CD1c-positive myeloid dendritic cell (primary cell): ENCODE results near the gene PCBP3.
"Not testable (repeated sequence)": the region's sequence is repeated elsewhere in the genome, so short reads cannot be mapped to it uniquely, and the experiment has no call there.

Source experiments
- DNase-seq: peaks from one replicate; pipeline ENCODE4 v3.0.0-alpha.2; 2016; ENCODE audit errors: extremely low spot score

The PCBP3 gene

DNA sequence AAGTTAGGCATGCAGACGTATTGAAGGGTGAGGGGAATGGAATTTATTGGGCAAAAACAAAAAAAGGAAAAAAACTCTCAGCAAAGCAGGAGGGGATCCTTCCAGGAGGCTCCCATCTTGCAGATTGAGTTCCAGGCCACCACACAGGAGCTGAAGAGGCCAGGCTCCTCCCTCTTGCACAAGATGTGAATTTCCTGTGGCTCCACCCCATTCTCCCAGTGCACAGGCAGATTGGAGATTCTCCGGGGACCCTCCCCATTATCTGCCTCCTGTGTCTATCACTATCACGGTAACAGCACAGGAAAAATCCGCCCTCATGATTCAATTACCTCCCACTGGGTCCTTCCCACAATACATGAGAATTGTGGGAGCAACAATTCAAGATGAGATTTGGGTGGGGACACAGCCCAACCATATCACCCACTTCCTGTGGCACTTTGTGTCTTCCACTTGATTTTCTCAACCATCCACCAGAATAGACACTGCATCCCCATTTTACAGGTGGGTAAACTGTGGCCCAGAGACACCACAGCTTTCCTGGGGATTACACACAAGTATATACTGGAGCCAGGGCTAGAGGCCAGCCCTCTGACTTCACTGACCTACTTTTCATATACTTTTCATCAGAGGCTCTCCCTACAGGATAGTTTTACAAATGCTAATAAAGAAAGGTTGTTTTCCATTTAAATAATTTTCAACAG is 319.2 kb downstream of the PCBP3 start:
- DNase-seq = no peak

GRCh38 chr21:45963232-45963570 is 319.7 kb downstream of the PCBP3 start:
- DNase-seq = no peak

DNA sequence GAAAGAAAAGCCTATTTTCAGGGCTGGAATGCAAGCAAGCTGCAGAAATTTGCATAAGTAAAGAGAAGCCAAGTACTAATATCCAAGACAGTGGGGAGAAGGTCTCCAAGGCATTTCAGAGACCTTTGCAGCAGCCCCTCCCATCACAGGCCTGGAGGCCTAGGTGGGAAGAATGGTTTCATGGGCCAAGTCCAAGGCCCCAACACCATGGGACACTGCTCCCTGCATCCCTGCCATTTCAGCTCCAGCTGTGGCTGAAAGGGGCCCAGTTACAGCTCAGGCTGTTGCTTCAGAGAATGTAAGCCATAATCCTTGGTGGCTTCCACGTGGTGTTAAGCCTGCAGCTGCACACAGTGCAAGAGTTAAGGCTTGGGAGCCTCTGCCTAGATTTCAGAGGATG is 321.1 kb downstream of the PCBP3 start:
- DNase-seq = no peak

GRCh38 chr21:45965084-45965809 is 321.7 kb downstream of the PCBP3 start:
- no peak for DNase-seq

- no peak for DNase-seq
Measured at GRCh38 chr21:45966791-45967394, 323.4 kb downstream of the PCBP3 start.

GRCh38 chr21:45969921-45970673 is 326.6 kb downstream of the PCBP3 start:
- no peak for DNase-seq

DNA sequence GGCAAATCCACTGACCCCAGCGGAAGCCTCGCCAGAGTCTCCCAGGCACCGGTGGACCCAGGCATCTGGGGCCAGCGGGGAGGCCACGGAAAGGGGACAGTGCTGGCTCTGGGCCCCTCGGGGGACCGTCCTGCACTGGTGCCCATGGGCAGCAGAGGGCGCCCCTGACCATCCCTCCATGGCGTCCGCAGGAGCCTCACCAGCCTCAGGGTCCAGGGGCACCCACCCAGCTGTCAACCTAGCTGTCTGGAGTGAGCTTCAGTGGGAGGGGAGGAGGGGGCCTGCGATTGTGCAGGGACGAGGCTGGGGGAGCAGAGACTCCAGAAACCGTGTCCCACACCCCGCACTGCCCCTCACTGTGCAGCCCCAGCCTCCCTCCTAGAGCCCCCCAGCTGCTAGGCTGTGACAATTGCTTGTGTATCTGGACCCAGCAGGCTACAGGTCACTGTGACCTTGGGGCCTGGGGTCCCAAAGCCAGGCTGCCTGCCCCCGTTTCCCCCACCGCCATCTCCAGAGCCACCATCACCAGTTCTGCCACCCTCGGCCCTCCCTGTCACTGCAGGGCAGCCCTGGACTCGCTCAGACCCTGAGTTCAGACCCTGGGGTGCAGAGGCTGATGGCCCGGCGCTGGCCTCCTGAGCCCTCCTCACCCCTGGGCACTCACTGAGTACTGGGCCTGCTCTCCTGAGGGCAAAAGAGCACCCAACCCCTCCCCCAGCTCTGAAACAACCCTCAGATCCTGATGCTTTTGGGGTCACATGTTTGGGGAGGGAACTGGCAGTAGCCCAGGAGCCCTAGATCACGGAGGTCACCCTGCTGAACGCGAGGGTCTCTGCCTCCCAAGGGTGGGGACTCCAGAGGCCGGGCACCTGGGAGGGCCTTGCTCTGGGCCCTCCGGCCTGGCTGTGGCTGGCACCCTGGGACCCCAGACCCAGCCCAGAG is 327.4 kb downstream of the PCBP3 start:
- peak; percentile 30 for DNase-seq

DNA sequence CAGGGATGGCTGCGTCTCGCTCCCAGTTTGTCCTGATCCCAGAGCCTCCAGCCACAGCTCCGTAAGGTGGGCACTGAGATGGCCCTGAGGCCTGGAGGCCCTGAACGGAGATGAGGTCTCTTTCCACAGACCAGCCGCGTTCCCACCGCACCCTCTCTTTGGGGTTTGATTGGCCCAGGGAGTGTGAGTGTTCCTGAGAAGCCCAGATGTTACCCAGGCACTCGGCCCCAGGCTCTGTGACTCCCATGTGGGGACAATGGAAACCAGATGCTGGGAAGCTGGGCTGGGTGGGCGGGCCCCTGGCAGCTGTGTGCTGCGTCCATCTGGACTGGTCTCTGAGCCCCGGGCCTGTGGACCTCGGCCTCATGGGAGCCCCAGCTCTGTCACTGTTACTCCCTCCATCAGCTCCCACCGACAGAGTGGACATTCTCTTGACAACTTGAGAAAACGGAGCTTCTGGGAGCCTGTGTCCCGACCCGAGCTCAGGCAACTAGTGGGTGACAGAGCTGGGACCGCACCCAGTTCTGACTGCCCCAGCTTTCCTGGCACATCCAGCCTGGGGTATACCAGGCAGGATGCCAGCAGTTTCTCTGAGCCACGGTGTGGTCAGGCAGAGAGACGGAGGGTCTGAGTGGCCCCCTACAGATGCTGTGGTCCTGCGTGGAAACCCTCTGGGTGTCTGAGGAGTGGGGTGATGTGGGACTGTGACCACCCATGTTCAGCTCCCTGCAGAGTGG is 328.3 kb downstream of the PCBP3 start:
- no peak for DNase-seq

GRCh38 chr21:45972353-45972715 is 328.8 kb downstream of the PCBP3 start:
- no peak for DNase-seq

GRCh38 chr21:45972716-45973474 is 329.4 kb downstream of the PCBP3 start:
- no peak for DNase-seq

- peak; percentile 62 for DNase-seq
Measured at GRCh38 chr21:45973475-45974072, 330.0 kb downstream of the PCBP3 start.

- DNase-seq = peak; percentile 6
Measured at GRCh38 chr21:45974073-45975019, 330.8 kb downstream of the PCBP3 start.

DNA sequence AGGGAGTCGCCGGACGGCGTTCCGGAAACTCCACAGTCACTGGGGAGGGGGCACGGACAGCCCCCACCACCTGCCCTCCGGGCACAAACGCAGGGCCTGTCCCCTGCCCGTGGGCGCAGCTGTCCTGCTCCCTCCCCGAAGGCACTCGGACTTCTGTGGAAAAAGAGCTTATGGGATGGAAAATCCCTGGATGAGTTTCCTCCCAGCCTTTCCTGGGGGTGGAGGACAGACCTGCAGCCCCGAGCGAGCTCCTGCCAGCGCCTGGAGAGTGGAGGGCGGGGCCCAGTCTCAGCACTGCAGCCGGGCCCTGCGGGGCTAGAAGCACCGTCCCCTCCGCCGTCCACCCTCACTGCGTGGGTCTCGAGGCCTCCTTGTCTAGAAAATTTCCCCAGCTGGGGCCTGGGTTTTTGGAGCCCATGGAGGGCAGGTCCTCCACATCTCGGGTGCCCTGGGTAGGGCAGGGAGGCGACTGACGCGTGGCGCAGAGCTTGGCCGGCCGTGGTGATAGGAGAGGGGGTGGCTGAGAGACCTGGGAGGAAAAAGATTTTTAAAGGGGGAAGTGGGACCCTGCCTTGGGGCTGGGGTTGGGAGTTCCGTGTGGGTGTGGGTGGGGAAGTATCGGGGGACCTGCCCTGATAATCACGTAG is 331.6 kb downstream of the PCBP3 start:
- no peak for DNase-seq

GRCh38 chr21:45975667-45976409 is 332.3 kb downstream of the PCBP3 start:
- DNase-seq = not testable (repeated sequence)

DNA sequence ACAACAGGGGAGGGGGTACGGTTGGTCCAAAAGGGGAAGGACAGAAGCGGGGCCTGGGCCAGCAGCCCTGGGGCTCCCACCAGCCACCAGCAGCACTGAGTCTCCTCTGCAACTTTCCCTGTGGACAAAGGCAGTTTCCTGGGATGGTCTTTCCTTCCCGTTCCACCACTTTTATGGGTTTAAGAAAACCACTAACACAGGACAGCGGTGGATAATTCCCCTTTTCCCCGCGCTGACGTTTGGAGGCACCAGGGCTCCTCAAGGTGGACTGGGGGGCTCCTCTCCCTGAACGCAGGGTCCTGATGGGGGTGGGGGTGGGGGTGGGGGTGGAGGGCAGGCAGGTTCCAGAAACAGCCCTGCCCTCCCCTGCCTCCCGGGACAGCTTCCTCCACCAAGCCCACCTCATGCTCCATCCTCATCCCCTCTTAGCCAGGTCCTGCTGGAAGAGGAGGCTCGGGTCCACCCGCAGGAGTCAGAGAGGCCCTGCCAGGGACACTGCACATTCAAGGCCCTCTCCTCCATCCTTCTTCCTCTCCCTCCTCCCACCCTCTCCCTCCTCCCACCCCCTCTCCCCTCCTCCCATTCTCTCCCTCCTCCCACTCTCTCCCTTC is 333.3 kb downstream of the PCBP3 start:
- no peak for DNase-seq

DNA sequence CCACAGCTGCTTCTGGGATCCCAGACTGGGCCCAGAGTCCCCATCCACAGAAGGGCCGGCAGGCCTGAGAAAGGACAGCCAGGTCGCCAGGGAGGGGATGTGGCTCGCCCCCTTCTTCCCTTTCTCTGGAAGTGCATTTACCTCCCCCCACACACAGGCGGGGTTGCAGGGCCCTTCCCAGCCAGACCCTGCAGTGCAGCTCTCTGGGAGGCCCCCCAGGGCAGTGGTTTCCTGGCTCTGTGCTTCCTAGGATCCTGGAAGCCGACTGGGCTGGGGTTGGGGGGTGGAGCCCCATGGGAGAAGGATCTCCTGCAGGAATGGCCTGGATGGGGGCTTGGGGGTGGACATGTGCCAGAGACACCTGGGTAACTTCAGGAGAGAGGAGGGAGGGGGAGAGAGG is 333.9 kb downstream of the PCBP3 start:
- no peak for DNase-seq
